OCI-LY3 (cell line): Measurements from ENCODE around the gene CHGA.

Source experiments
- EZH2phosphoT487 ChIP-seq: fragments of 200-600 bp; shearing (Covaris generic); IDR thresholded peaks from 2 replicates; pipeline ENCODE4 v1.6.1; 2018; ENCODE audit warnings: antibody characterized with exemption, mixed run types, low read depth
- TF ChIP-seq, protein P1 (sequence below): fragments of 200-600, 300-600 bp; sonication (generic); IDR thresholded peaks from 2 replicates; pipeline ENCODE4 v1.5.1; 2014; ENCODE audit warnings: antibody characterized with exemption, low read length, low read depth

- TF ChIP-seq, protein P1, sequence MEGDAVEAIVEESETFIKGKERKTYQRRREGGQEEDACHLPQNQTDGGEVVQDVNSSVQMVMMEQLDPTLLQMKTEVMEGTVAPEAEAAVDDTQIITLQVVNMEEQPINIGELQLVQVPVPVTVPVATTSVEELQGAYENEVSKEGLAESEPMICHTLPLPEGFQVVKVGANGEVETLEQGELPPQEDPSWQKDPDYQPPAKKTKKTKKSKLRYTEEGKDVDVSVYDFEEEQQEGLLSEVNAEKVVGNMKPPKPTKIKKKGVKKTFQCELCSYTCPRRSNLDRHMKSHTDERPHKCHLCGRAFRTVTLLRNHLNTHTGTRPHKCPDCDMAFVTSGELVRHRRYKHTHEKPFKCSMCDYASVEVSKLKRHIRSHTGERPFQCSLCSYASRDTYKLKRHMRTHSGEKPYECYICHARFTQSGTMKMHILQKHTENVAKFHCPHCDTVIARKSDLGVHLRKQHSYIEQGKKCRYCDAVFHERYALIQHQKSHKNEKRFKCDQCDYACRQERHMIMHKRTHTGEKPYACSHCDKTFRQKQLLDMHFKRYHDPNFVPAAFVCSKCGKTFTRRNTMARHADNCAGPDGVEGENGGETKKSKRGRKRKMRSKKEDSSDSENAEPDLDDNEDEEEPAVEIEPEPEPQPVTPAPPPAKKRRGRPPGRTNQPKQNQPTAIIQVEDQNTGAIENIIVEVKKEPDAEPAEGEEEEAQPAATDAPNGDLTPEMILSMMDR, result no peak
- TF ChIP-seq EZH2phosphoT487, result no peak
Measured at GRCh38 chr14:92928961-92929688, 6.2 kb downstream of the CHGA start.
